H1 (cell line): ENCODE data around the gene SPIRE1.

Experiments
- CBX8 ChIP-seq: fragments of 300-800, 300-1000 bp; sonication (generic); IDR thresholded peaks from 2 replicates; pipeline ENCODE4 v1.7.1; 2016; ENCODE audit warnings: low read depth, low read length, borderline replicate concordance
- CTCF ChIP-seq, 3 experiments: IDR thresholded peaks; 1 replicate in 2 of 3; 2 replicates in 1 of 3; pipeline versions ENCODE4 v1.5.1 to v1.6.1; 2011; ENCODE audit warnings: low read length in 3 of 3, mild to moderate bottlenecking in 3 of 3, inconsistent platforms in 2 of 3, low read depth in 1 of 3, moderate library complexity in 1 of 3; ENCODE audit not compliant: insufficient read depth in 1 of 3; ENCODE audit errors: control extremely low read depth in 1 of 3
- E2F6 ChIP-seq: IDR thresholded peaks from 2 replicates; pipeline ENCODE4 v1.6.1; 2012; ENCODE audit warnings: inconsistent platforms
- EGR1 ChIP-seq: IDR thresholded peaks from 2 replicates; pipeline ENCODE4 v1.6.1; 2011; ENCODE audit warnings: low read depth, low read length, borderline replicate concordance
- JUN ChIP-seq: IDR thresholded peaks from 2 replicates; pipeline ENCODE4 v1.6.1; 2011; ENCODE audit warnings: low read depth, mild to moderate bottlenecking, improper control_type of control experiment, low read length
- JUND ChIP-seq: IDR thresholded peaks from 2 replicates; pipeline ENCODE4 v1.6.1; 2011; ENCODE audit warnings: mild to moderate bottlenecking, improper control_type of control experiment, low read length
- MAX ChIP-seq: IDR thresholded peaks from 2 replicates; pipeline ENCODE4 v1.6.1; 2012; ENCODE audit warnings: inconsistent platforms
- POLR2AphosphoS5 ChIP-seq: IDR thresholded peaks from 2 replicates; pipeline ENCODE4 v1.6.1; 2011; ENCODE audit warnings: low read depth, low read length
- POU5F1 ChIP-seq: IDR thresholded peaks from 2 replicates; pipeline ENCODE4 v1.6.1; 2011; ENCODE audit warnings: low read depth, mild to moderate bottlenecking, low read length, moderate library complexity
- RAD21 ChIP-seq, 2 experiments: IDR thresholded peaks in 1 of 2; conservative IDR thresholded peaks in 1 of 2; 2 replicates each; pipeline ENCODE4 v1.6.1; 2011; ENCODE audit warnings: low read depth in 2 of 2, low read length in 2 of 2, improper control_type of control experiment in 1 of 2, inconsistent platforms in 1 of 2, mild to moderate bottlenecking in 1 of 2, moderate library complexity in 1 of 2
- TAF1 ChIP-seq: IDR thresholded peaks from 2 replicates; pipeline ENCODE4 v1.6.1; 2011; ENCODE audit warnings: mild to moderate bottlenecking, low read depth, low read length
- TCF12 ChIP-seq: IDR thresholded peaks from 2 replicates; pipeline ENCODE4 v1.6.1; 2011; ENCODE audit warnings: low read depth, mild to moderate bottlenecking, low read length
- ZNF274 ChIP-seq: IDR thresholded peaks from 2 replicates; pipeline ENCODE4 v1.7.0; 2012; ENCODE audit warnings: low read length, borderline replicate concordance; ENCODE audit errors: extremely low read depth

GRCh38 chr18:12431561-12431960, 226.3 kb downstream of the SPIRE1 start:
- no peak for TF ChIP-seq TAF1
- no peak for TF ChIP-seq RAD21 (IDR thresholded peaks at IDR 0.05 in 1 of 2, conservative IDR thresholded peaks at IDR 0.05 in 1 of 2; ENCODE audit: low read depth in 2 of 2, low read length in 2 of 2)
- TF ChIP-seq MAX: no peak
- TF ChIP-seq E2F6: no peak
- no peak for TF ChIP-seq JUND
- TF ChIP-seq POU5F1: no peak
- TF ChIP-seq CTCF (IDR thresholded peaks at IDR 0.05; ENCODE audit: control extremely low read depth in 1 of 3, insufficient read depth in 1 of 3, low read depth in 1 of 3, low read length in 3 of 3): no peak
- no peak for TF ChIP-seq ZNF274
- no peak for TF ChIP-seq POLR2AphosphoS5
- no peak for TF ChIP-seq EGR1
- TF ChIP-seq JUN: no peak
- TF ChIP-seq CBX8: no peak
- no peak for TF ChIP-seq TCF12
